ENCODE measurements around the gene GPR161.

- TF ChIP-seq CTCF (IDR thresholded peaks at IDR 0.05): no peak
- no peak for TF ChIP-seq EZH2 (IDR thresholded peaks at IDR 0.05; ENCODE audit: borderline replicate concordance, insufficient read depth, low read depth, low read length, poor library complexity, severe bottlenecking)
These were observed 105.1 kb downstream of the GPR161 start for GRCh38 chr1:168031627-168032026.
